Nephron progenitor cell (in vitro differentiated cells): Measurements from ENCODE around the gene RIMS1.

Experiments used
- DNase-seq: peaks from one replicate; pipeline ENCODE4 v3.0.0; 2021
- H3K27ac Mint-ChIP-seq: 2 replicates; pipeline ENCODE4 v1.8.0; 2021; ENCODE audit warnings: mild to moderate bottlenecking, moderate library complexity, mixed read lengths
- H3K27me3 Mint-ChIP-seq: 2 replicates; pipeline ENCODE4 v1.8.0; 2021; ENCODE audit warnings: mild to moderate bottlenecking, low read depth, mixed read lengths; ENCODE audit not compliant: poor library complexity
- H3K36me3 Mint-ChIP-seq: 2 replicates; pipeline ENCODE4 v1.8.0; 2021; ENCODE audit warnings: low read depth, mixed read lengths
- H3K4me1 Mint-ChIP-seq: 2 replicates; pipeline ENCODE4 v1.8.0; 2021; ENCODE audit warnings: mixed read lengths
- H3K4me3 Mint-ChIP-seq: 2 replicates; pipeline ENCODE4 v1.8.0; 2021; ENCODE audit warnings: mild to moderate bottlenecking, moderate library complexity, mixed read lengths
- H3K9me3 Mint-ChIP-seq: 2 replicates; pipeline ENCODE4 v1.8.0; 2021; ENCODE audit warnings: mild to moderate bottlenecking, moderate library complexity, mixed read lengths
- CTCF ChIP-seq: fragments of 200-600 bp; sonication (generic); IDR thresholded peaks from 2 replicates; pipeline ENCODE4 v1.5.0; 2021; ENCODE audit warnings: antibody characterized with exemption

RIMS1 gene

DNA sequence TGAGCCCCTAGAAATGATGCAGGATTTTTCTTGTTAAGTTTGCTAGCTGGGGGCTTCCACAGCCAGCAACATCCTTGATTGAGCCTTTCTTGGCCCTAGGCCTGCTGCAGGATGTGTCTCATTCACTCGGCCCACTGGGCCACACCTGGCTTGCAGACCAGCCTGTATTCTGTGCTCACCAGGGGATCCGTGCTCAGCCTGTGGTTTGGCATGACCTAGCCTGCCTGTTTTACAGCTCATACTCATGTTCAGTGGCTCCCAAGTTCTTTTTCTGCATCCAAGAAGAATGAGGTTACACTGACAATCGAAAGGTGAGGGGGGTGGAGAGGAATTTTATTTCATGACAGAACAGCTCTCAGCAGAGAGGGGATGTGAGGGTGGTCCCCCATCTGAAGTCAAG, 263.4 kb downstream of the RIMS1 start:
- no peaks in the 10 kb centered on the region for H3K4me1 Mint-ChIP-seq
- H3K36me3 Mint-ChIP-seq = peaks cover 19% of the 10 kb centered on the region
- H3K4me3 Mint-ChIP-seq = no peak overlapping the region
- no peak for DNase-seq
- H3K27ac Mint-ChIP-seq = no peak overlapping the region
- H3K27me3 Mint-ChIP-seq = no peaks in the 10 kb centered on the region
- no peak for TF ChIP-seq CTCF
- peaks cover 57% of the 10 kb centered on the region for H3K9me3 Mint-ChIP-seq

- H3K4me3 Mint-ChIP-seq = no peak overlapping the region
- no peaks in the 10 kb centered on the region for H3K4me1 Mint-ChIP-seq
- DNase-seq = no peak
- TF ChIP-seq CTCF = no peak
- no peak overlapping the region for H3K27ac Mint-ChIP-seq
- H3K27me3 Mint-ChIP-seq = no peaks in the 10 kb centered on the region
- peaks cover 40% of the 10 kb centered on the region for H3K9me3 Mint-ChIP-seq
- H3K36me3 Mint-ChIP-seq = peaks cover 8% of the 10 kb centered on the region
Observed at GRCh38 chr6:72151742-72152141, 265.4 kb downstream of the RIMS1 start.

DNA sequence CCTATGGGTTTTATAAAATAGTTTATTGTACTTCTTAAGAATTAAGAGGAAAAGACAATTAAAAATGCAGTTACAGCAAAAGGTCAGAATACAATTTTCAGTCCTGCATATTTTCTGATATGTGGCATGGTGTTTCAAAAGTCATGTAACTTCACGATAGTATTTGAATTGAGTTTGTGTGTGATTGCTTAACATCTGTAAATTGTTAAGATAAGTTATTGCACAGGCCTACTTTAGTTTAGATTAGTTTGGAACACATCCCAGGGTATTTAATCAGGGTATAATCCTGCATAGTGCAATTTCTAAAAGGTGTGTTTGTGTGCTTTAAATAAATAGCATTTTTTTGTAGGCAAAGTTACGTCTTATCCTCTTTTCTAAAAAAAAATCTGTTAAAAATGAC, 289.6 kb downstream of the RIMS1 start:
- no peak for TF ChIP-seq CTCF
- Mint-ChIP-seq H3K27ac (no peak overlapping the region), H3K4me1 (no peaks in the 10 kb centered on the region)

GRCh38 chr6:72182337-72183246, 296.2 kb downstream of the RIMS1 start:
- H3K9me3 Mint-ChIP-seq = peaks cover 9% of the 10 kb centered on the region
- H3K4me1 Mint-ChIP-seq = peaks cover 11% of the 10 kb centered on the region
- peak overlapping the region; percentile 89 for H3K4me3 Mint-ChIP-seq
- peaks cover 47% of the 10 kb centered on the region for H3K27me3 Mint-ChIP-seq
- H3K36me3 Mint-ChIP-seq = peaks cover 4% of the 10 kb centered on the region
- no peak for TF ChIP-seq CTCF
- H3K27ac Mint-ChIP-seq = no peak overlapping the region
- DNase-seq = peak; percentile 66

More for the DNA sequence above, 289.6 kb downstream of the RIMS1 start:
- Mint-ChIP-seq H3K27me3 (peaks cover 11% of the 10 kb centered on the region), H3K36me3 (no peaks in the 10 kb centered on the region), H3K9me3 (no peaks in the 10 kb centered on the region), H3K4me3 (no peak overlapping the region)
- no peak for DNase-seq

GRCh38 chr6:72203983-72204382, 317.6 kb downstream of the RIMS1 start:
- Mint-ChIP-seq H3K9me3 (no peaks in the 10 kb centered on the region), H3K27ac (no peak overlapping the region), H3K4me3 (no peak overlapping the region), H3K4me1 (no peaks in the 10 kb centered on the region), H3K27me3 (no peaks in the 10 kb centered on the region), H3K36me3 (no peaks in the 10 kb centered on the region)
- no peak for TF ChIP-seq CTCF
- DNase-seq = no peak

DNA sequence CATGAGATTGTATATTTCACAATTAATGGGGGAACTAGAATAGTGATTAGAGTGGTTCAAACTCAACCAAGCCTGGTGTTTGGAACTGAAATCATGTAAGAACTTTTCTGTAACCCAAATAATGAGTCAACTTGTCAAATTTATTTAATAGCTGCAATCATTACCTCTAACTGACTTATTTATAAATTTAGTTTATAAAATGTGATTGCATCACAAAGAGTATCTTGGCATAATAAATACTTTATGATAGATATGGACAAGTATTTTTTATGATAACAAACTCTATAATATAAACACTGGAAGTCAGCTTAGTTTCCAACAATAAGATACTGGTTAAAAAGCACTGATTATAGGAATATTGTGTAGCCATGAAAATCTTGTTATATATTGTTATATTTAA, 319.1 kb downstream of the RIMS1 start:
- Mint-ChIP-seq H3K9me3 (no peaks in the 10 kb centered on the region), H3K27ac (no peak overlapping the region), H3K36me3 (no peaks in the 10 kb centered on the region), H3K27me3 (no peaks in the 10 kb centered on the region), H3K4me1 (no peaks in the 10 kb centered on the region), H3K4me3 (no peak overlapping the region)
- TF ChIP-seq CTCF = no peak
- DNase-seq = no peak
